ENCODE measurements around the gene SKAP1.

GRCh38 chr17:48195910-48196309, 234.1 kb downstream of the SKAP1 start:
- no peak for TF ChIP-seq CTCF (IDR thresholded peaks at IDR 0.05)
- no peak for TF ChIP-seq POLR2A (IDR thresholded peaks at IDR 0.05)
